Ectodermal cell (in vitro differentiated cells): ENCODE results near the gene THSD1. TPM values are rescaled to one million over a fixed set of nuclear protein-coding genes. Genes with fewer than 3 reads are reported as not detected.

Experiments
- H3K27ac ChIP-seq: 2 replicates; pipeline ENCODE4 v1.7.0; 2013; ENCODE audit warnings: mild to moderate bottlenecking, low read depth, low read length; ENCODE audit not compliant: insufficient read depth, poor library complexity, severe bottlenecking
- H3K27me3 ChIP-seq: 2 replicates; pipeline ENCODE4 v1.7.0; 2013; ENCODE audit warnings: mild to moderate bottlenecking, low read length; ENCODE audit not compliant: insufficient read depth, control insufficient read depth, poor library complexity, severe bottlenecking
- H3K36me3 ChIP-seq: one replicate; pipeline ENCODE4 v1.7.0; 2013; ENCODE audit warnings: low read length; ENCODE audit not compliant: control insufficient read depth, insufficient read depth
- H3K4me1 ChIP-seq: one replicate; pipeline ENCODE4 v1.7.0; 2013; ENCODE audit warnings: low read length; ENCODE audit not compliant: control insufficient read depth, insufficient read depth
- H3K4me3 ChIP-seq: 2 replicates; pipeline ENCODE4 v1.7.0; 2013; ENCODE audit warnings: low read depth, low read length, control low read depth; ENCODE audit not compliant: insufficient read depth
- H3K9me3 ChIP-seq: 2 replicates; pipeline ENCODE4 v1.7.0; 2013; ENCODE audit warnings: mild to moderate bottlenecking, low read length, moderate library complexity; ENCODE audit not compliant: control insufficient read depth
- WGBS, 2 experiments: methylation state at CpG; one replicate each; pipeline ENCODE4 v1.1.7; 2013; ENCODE audit warnings: missing lambda C conversion rate in 2 of 2; 5-methylcytosine and 5-hydroxymethylcytosine counted together
- polyA plus RNA-seq, 4 experiments: library from polyadenylated mRNA; stranded (reverse); fragments of 50-300 nt; gene quantifications; one replicate each; pipeline ENCODE4 v1.2.3, GENCODE V29; 2013

THSD1 gene
- 0.30 TPM for polyA plus RNA-seq (2013, experiment 1 of 4)
- polyA plus RNA-seq (2013, experiment 2 of 4) = 0.12 TPM
- 0.11 TPM for polyA plus RNA-seq (2013, experiment 3 of 4)
- 0.16 TPM for polyA plus RNA-seq (2013, experiment 4 of 4)

GRCh38 chr13:52405767-52406494, at the start of gene THSD1:
Gene THSD1, minus strand, starts transcription at chr13:52406172. Its CDS starts 3,572 bp downstream, at chr13:52402600.
- Histone ChIP-seq H3K9me3 (no peaks in the 10 kb centered on the region), H3K27ac (no peak within 1 kb of the TSS), H3K27me3 (peaks cover 31% of the 10 kb centered on the region), H3K36me3 (no peaks in the 10 kb centered on the region), H3K4me1 (no peaks in the 10 kb centered on the region), H3K4me3 (peak within 1 kb of the TSS; percentile 36)
- 3% methylated on average over 68 of the region's 68 CpGs for WGBS, 2 experiments

- Histone ChIP-seq H3K27ac (peak overlapping the region; percentile 93), H3K4me3 (peak overlapping the region; percentile 92), H3K4me1 (peaks cover 12% of the 10 kb centered on the region), H3K9me3 (no peaks in the 10 kb centered on the region), H3K36me3 (peaks cover 8% of the 10 kb centered on the region), H3K27me3 (no peaks in the 10 kb centered on the region)
- 0% methylated on average over 37 of the region's 37 CpGs for WGBS, 2 experiments
Observed at GRCh38 chr13:52455677-52456041, 49.7 kb upstream of the THSD1 start.

- H3K27ac ChIP-seq = peak within 1 kb of the TSS; percentile 93
- H3K9me3 ChIP-seq = no peaks in the 10 kb centered on the region
- no peaks in the 10 kb centered on the region for H3K27me3 ChIP-seq
- peaks cover 12% of the 10 kb centered on the region for H3K4me1 ChIP-seq
- H3K36me3 ChIP-seq = peaks cover 8% of the 10 kb centered on the region
- 1% methylated on average over 56 of the region's 56 CpGs for WGBS, 2 experiments
- H3K4me3 ChIP-seq = peak within 1 kb of the TSS; percentile 92
Observed at GRCh38 chr13:52454820-52455676, 49.1 kb upstream of the THSD1 start, which contains the start of gene CKAP2. Gene CKAP2, plus strand, starts transcription at chr13:52455478. Its CDS starts 79 bp downstream, at chr13:52455557.

- WGBS, 2 experiments = 45 to 50% methylated on average over 4 of the region's 8 CpGs
- H3K4me3 ChIP-seq = peak overlapping the region; percentile 92
- H3K4me1 ChIP-seq = peaks cover 12% of the 10 kb centered on the region
- no peaks in the 10 kb centered on the region for H3K9me3 ChIP-seq
- H3K27me3 ChIP-seq = no peaks in the 10 kb centered on the region
- peaks cover 8% of the 10 kb centered on the region for H3K36me3 ChIP-seq
- no peak overlapping the region for H3K27ac ChIP-seq
Observed at GRCh38 chr13:52454459-52454819, 48.5 kb upstream of the THSD1 start.

- Histone ChIP-seq H3K27ac (no peak overlapping the region), H3K36me3 (peaks cover 8% of the 10 kb centered on the region), H3K4me3 (no peak overlapping the region), H3K4me1 (peaks cover 11% of the 10 kb centered on the region), H3K9me3 (no peaks in the 10 kb centered on the region), H3K27me3 (no peaks in the 10 kb centered on the region)
- 88 to 95% methylated on average over 2 of the region's 2 CpGs for WGBS, 2 experiments
Observed at GRCh38 chr13:52452470-52452869, 46.5 kb upstream of the THSD1 start.

- no peak overlapping the region for H3K27ac ChIP-seq
- no peaks in the 10 kb centered on the region for H3K4me1 ChIP-seq
- no peaks in the 10 kb centered on the region for H3K36me3 ChIP-seq
- H3K9me3 ChIP-seq = no peaks in the 10 kb centered on the region
- H3K27me3 ChIP-seq = no peaks in the 10 kb centered on the region
- no peak overlapping the region for H3K4me3 ChIP-seq
- WGBS, 2 experiments = 93 to 94% methylated on average over 23 of the region's 24 CpGs
Observed at GRCh38 chr13:52451135-52451804, 45.3 kb upstream of the THSD1 start.

GRCh38 chr13:52450793-52451116, 44.8 kb upstream of the THSD1 start:
- WGBS, 2 experiments = 11 to 14% methylated on average over 8 of the region's 8 CpGs
- Histone ChIP-seq H3K4me1 (no peaks in the 10 kb centered on the region), H3K27ac (no peak overlapping the region), H3K4me3 (peak overlapping the region; percentile 68), H3K36me3 (no peaks in the 10 kb centered on the region), H3K27me3 (no peaks in the 10 kb centered on the region), H3K9me3 (no peaks in the 10 kb centered on the region)

- Histone ChIP-seq H3K36me3 (no peaks in the 10 kb centered on the region), H3K4me3 (peak within 1 kb of the TSS; percentile 68), H3K9me3 (no peaks in the 10 kb centered on the region), H3K27ac (peak within 1 kb of the TSS; percentile 65), H3K27me3 (no peaks in the 10 kb centered on the region), H3K4me1 (no peaks in the 10 kb centered on the region)
- 0% methylated on average over 105 of the region's 105 CpGs for WGBS, 2 experiments
Observed at GRCh38 chr13:52450012-52450792, 44.2 kb upstream of the THSD1 start, which contains the start of gene VPS36. Gene VPS36, minus strand, starts transcription at chr13:52450634. Its CDS starts 40 bp downstream, at chr13:52450594.

GRCh38 chr13:52449331-52450011, 43.5 kb upstream of the THSD1 start:
- H3K27ac ChIP-seq = no peak overlapping the region
- peak overlapping the region; percentile 68 for H3K4me3 ChIP-seq
- no peaks in the 10 kb centered on the region for H3K9me3 ChIP-seq
- 13 to 20% methylated on average over 10 of the region's 10 CpGs for WGBS, 2 experiments
- no peaks in the 10 kb centered on the region for H3K36me3 ChIP-seq
- no peaks in the 10 kb centered on the region for H3K27me3 ChIP-seq
- no peaks in the 10 kb centered on the region for H3K4me1 ChIP-seq
